Small intestine (tissue), 7 donors: ENCODE results near the gene NFKBIZ. TPM values are rescaled to one million over a fixed set of nuclear protein-coding genes. Genes with fewer than 3 reads are reported as not detected.
A peak's percentile ranks its signal among the peaks of the same experiment; 100 is the strongest.
"Not testable (repeated sequence)": the region's sequence is repeated elsewhere in the genome, so short reads cannot be mapped to it uniquely, and the experiment has no call there.

Source experiments
- DNase-seq, 2 donors: peaks; one replicate each; pipeline versions ENCODE4 v3.0.0 to v3.0.0-alpha.2; 2013
- FAIRE-seq: peaks from 2 replicates; lab custom pipeline; 2012; peaks lifted over from hg19 to GRCh38; lab: Jason Lieb, UNC
- H3K27ac ChIP-seq, 3 donors: one replicate each; pipeline ENCODE4 v1.5.1; 2013; ENCODE audit warnings: low read length in 2 of 3, mild to moderate bottlenecking in 2 of 3, control low read depth in 1 of 3, inconsistent platforms in 1 of 3, low read depth in 1 of 3, moderate library complexity in 1 of 3
- H3K27me3 ChIP-seq, 3 donors: one replicate each; pipeline ENCODE4 v1.6.1; 2013; ENCODE audit warnings: low read length in 3 of 3, inconsistent platforms in 1 of 3; ENCODE audit not compliant: control insufficient read depth in 3 of 3, insufficient read depth in 3 of 3
- H3K36me3 ChIP-seq, 3 donors: one replicate each; pipeline ENCODE4 v1.6.1; 2013; ENCODE audit warnings: low read length in 3 of 3, inconsistent platforms in 1 of 3, low read depth in 1 of 3, mild to moderate bottlenecking in 1 of 3, moderate library complexity in 1 of 3; ENCODE audit not compliant: control insufficient read depth in 3 of 3, insufficient read depth in 2 of 3
- H3K4me1 ChIP-seq, 3 donors: one replicate each; pipeline ENCODE4 v1.6.1; 2013; ENCODE audit warnings: low read length in 2 of 3, inconsistent platforms in 1 of 3, low read depth in 1 of 3, mild to moderate bottlenecking in 1 of 3, moderate library complexity in 1 of 3; ENCODE audit not compliant: control insufficient read depth in 3 of 3, insufficient read depth in 2 of 3
- H3K4me3 ChIP-seq, 3 donors: one replicate each; pipeline ENCODE4 v1.5.1; 2013; ENCODE audit warnings: low read length in 3 of 3, control low read depth in 1 of 3, inconsistent platforms in 1 of 3, low read depth in 1 of 3, mild to moderate bottlenecking in 1 of 3, moderate library complexity in 1 of 3
- H3K9me3 ChIP-seq, 2 donors: one replicate each; pipeline ENCODE4 v1.6.1; 2013; ENCODE audit warnings: low read depth in 1 of 2, low read length in 1 of 2; ENCODE audit not compliant: control insufficient read depth in 2 of 2, insufficient read depth in 1 of 2
- WGBS, 3 donors: extraction: QIAGEN DNeasy Blood & Tissue Kit; methylation state at CpG; one replicate each; pipeline ENCODE4 v1.1.7; 2013; 5-methylcytosine and 5-hydroxymethylcytosine counted together
- polyA plus RNA-seq, 4 donors: library from polyadenylated mRNA; stranded (reverse) in 3 of 4; unstranded in 1 of 4; fragments of 200-250 nt in 3 of 4; fragments of 120-200 nt in 1 of 4; gene quantifications; one replicate each; pipeline versions ENCODE4 v1.2.1 to v1.2.3, GENCODE V29; 2013
- donor health status: healthy with polysubstance abuse.
- donor health status: control.
- donor health status: control.
- donor health status: Bipolar disorder and iron deficiency.
- donor health status: healthy.

The NFKBIZ gene
- polyA plus RNA-seq, 4 donors, result 10.3 to 211 (median 25.4) TPM

- peak overlapping the region in 1 of 3 donors; percentile 95 for H3K27ac ChIP-seq
- H3K9me3 ChIP-seq, result no peaks in the 10 kb centered on the region
- WGBS, 3 donors, result 24 to 62% (median 35%) methylated on average over 4 of the region's 4 CpGs
- H3K36me3 ChIP-seq, result peaks cover 15 to 39% (median 29%) of the 10 kb centered on the region in 3 donors
- peaks cover 0 to 15% (median 6%) of the 10 kb centered on the region in 3 donors for H3K4me1 ChIP-seq
- FAIRE-seq (no peak), DNase-seq (no peak)
- peak overlapping the region in 2 of 3 donors; percentile 19 to 77 for H3K4me3 ChIP-seq
- H3K27me3 ChIP-seq, result no peaks in the 10 kb centered on the region
Measured at GRCh38 chr3:101858464-101859030, 9.2 kb downstream of the NFKBIZ start.

DNA sequence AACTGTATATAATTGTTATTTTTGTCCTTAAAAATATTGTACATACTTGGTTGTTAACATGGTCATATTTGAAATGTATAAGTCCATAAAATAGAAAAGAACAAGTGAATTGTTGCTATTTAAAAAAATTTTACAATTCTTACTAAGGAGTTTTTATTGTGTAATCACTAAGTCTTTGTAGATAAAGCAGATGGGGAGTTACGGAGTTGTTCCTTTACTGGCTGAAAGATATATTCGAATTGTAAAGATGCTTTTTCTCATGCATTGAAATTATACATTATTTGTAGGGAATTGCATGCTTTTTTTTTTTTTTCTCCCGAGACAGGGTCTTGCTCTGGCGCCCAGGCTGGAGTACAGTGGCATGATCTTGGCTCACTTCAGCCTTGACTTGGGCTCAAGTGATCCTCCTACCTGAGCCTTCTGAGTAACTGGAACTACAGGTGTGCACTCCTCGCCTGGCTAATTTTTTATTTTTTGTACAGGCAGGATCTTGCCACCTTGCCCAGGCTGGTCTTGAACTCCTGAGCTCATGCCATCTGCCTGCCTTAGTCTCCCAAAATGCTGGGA lies 10.7 kb downstream of the NFKBIZ start:
- no peak for FAIRE-seq
- WGBS, 3 donors, result 56 to 83% (median 77%) methylated on average over 5 of the region's 5 CpGs

DNA sequence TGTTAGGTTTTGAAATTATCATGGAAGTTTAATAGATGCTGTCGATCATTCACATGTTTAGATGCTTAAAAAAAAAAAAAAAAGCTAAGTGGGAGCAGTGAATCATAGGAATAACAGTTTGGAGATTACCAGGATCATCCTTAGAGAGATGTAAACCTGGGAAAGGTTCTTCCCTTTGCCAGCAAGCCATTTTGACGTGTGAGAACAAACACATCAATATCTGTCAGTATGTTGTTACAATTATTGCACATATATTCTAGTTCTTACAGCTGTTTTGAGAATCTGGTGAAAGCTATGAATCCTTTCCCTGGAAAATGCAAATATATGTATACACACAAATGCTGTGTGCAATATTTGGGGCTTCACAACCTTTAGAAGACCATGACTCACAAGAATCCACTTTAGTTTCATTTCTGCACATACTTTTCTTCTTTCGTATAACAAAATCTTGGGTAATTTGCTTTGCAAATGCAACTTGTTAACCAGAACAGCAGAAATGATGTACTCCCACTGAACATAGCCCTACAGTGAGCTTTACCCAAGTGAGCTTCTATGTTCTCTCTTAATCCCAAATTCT lies 12.0 kb downstream of the NFKBIZ start:
- FAIRE-seq (no peak), DNase-seq (no peak)
- Histone ChIP-seq H3K4me1 (peaks cover 0 to 15% (median 4%) of the 10 kb centered on the region in 3 donors), H3K27ac (peak overlapping the region in 1 of 3 donors; percentile 70), H3K36me3 (peaks cover 9 to 27% (median 15%) of the 10 kb centered on the region in 3 donors), H3K9me3 (no peaks in the 10 kb centered on the region), H3K27me3 (no peaks in the 10 kb centered on the region), H3K4me3 (no peak overlapping the region)
- WGBS, 3 donors, result 51 to 58% (median 55%) methylated on average over 3 of the region's 3 CpGs

More for the DNA sequence above, 10.7 kb downstream of the NFKBIZ start:
- Histone ChIP-seq H3K36me3 (peaks cover 15 to 34% (median 26%) of the 10 kb centered on the region in 3 donors), H3K9me3 (no peaks in the 10 kb centered on the region), H3K27ac (peak overlapping the region in 1 of 3 donors; percentile 95), H3K4me1 (peaks cover 0 to 15% (median 6%) of the 10 kb centered on the region in 3 donors), H3K27me3 (no peaks in the 10 kb centered on the region), H3K4me3 (no peak overlapping the region)
- no peak for DNase-seq

GRCh38 chr3:101861789-101862415 lies 12.6 kb downstream of the NFKBIZ start:
- peaks cover 9 to 26% (median 13%) of the 10 kb centered on the region in 3 donors for H3K36me3 ChIP-seq
- H3K27ac ChIP-seq, result peak overlapping the region; percentile 4 to 70 (median 20)
- H3K4me1 ChIP-seq, result peaks cover 0 to 15% (median 3%) of the 10 kb centered on the region in 3 donors
- WGBS, 3 donors, result 50 to 60% (median 54%) methylated on average over 5 of the region's 5 CpGs
- no peak for FAIRE-seq
- no peaks in the 10 kb centered on the region for H3K27me3 ChIP-seq
- H3K4me3 ChIP-seq, result no peak overlapping the region
- DNase-seq, result peak in 1 of 2 donors; percentile 59
- H3K9me3 ChIP-seq, result no peaks in the 10 kb centered on the region

- H3K4me1 ChIP-seq, result peaks cover 1 to 14% (median 2%) of the 10 kb centered on the region in 3 donors
- H3K27me3 ChIP-seq, result no peaks in the 10 kb centered on the region
- peaks cover 5 to 19% (median 7%) of the 10 kb centered on the region in 3 donors for H3K36me3 ChIP-seq
- 32 to 64% (median 39%) methylated on average over 3 of the region's 3 CpGs for WGBS, 3 donors
- peak; percentile 22 to 56 for DNase-seq
- H3K9me3 ChIP-seq, result no peaks in the 10 kb centered on the region
- H3K4me3 ChIP-seq, result no peak overlapping the region
- peak overlapping the region in 1 of 3 donors; percentile 70 for H3K27ac ChIP-seq
- FAIRE-seq, result no peak
Measured at GRCh38 chr3:101862416-101863165, 13.3 kb downstream of the NFKBIZ start.

GRCh38 chr3:101864926-101865325 lies 15.6 kb downstream of the NFKBIZ start:
- 87 to 95% (median 93%) methylated on average over 7 of the region's 7 CpGs for WGBS, 3 donors
- H3K9me3 ChIP-seq, DNase-seq, H3K27me3 ChIP-seq, H3K4me3 ChIP-seq, FAIRE-seq, H3K27ac ChIP-seq: not testable (repeated sequence)
- H3K36me3 ChIP-seq, result peaks cover 3 to 12% (median 7%) of the 10 kb centered on the region in 3 donors
- H3K4me1 ChIP-seq, result peaks cover 2 to 29% (median 4%) of the 10 kb centered on the region in 3 donors

GRCh38 chr3:101865751-101866509 lies 16.6 kb downstream of the NFKBIZ start:
- Histone ChIP-seq H3K27ac (peak overlapping the region in 1 of 3 donors; percentile 47), H3K4me3 (no peak overlapping the region), H3K9me3 (peaks cover 0 to 10% of the 10 kb centered on the region in 2 donors), H3K4me1 (peaks cover 2 to 25% (median 4%) of the 10 kb centered on the region in 3 donors), H3K27me3 (no peaks in the 10 kb centered on the region), H3K36me3 (peaks cover 0 to 8% (median 2%) of the 10 kb centered on the region in 3 donors)
- FAIRE-seq (no peak), DNase-seq (peak; percentile 37 to 44)
- 20 to 47% (median 29%) methylated on average over 5 of the region's 5 CpGs for WGBS, 3 donors
